Suprapubic skin (tissue), 4 donors: Measurements from ENCODE around the gene POLR2B. TPM values are rescaled to one million over a fixed set of nuclear protein-coding genes. Genes with fewer than 3 reads are reported as not detected.
"Not testable (repeated sequence)": the region's sequence is repeated elsewhere in the genome, so short reads cannot be mapped to it uniquely, and the experiment has no call there.

ENCODE experiments used
- DNase-seq, 2 donors: peaks; one replicate each; pipeline ENCODE4 v3.0.0-alpha.2; 2019; ENCODE audit warnings: low spot score in 2 of 2
- H3K27ac ChIP-seq: fragments of 200-600 bp; sonication (generic); one replicate; pipeline ENCODE4 v1.5.1; 2019
- H3K27me3 ChIP-seq: fragments of 200-600 bp; sonication (generic); one replicate; pipeline ENCODE4 v1.5.1; 2019
- H3K36me3 ChIP-seq: fragments of 200-600 bp; sonication (generic); one replicate; pipeline ENCODE4 v1.5.1; 2019
- H3K4me1 ChIP-seq: fragments of 200-600 bp; sonication (generic); one replicate; pipeline ENCODE4 v1.5.1; 2019
- H3K4me3 ChIP-seq: fragments of 200-600 bp; sonication (generic); one replicate; pipeline ENCODE4 v1.5.1; 2019; ENCODE audit warnings: mild to moderate bottlenecking
- H3K9me3 ChIP-seq: fragments of 200-600 bp; sonication (generic); one replicate; pipeline ENCODE4 v1.5.1; 2019
- EP300 ChIP-seq: sonication (generic); formaldehyde crosslinking; IDR thresholded peaks from one replicate; pipeline ENCODE4 v1.6.1; 2017; ENCODE audit warnings: antibody characterized with exemption
- POLR2A ChIP-seq, 2 donors: fragments of 450-650 bp; IDR thresholded peaks; one replicate each; pipeline ENCODE4 v1.6.1; 2017; ENCODE audit warnings: antibody characterized with exemption in 2 of 2, mild to moderate bottlenecking in 2 of 2, moderate library complexity in 2 of 2
- POLR2AphosphoS5 ChIP-seq, 3 donors: sonication (generic); formaldehyde crosslinking; IDR thresholded peaks; one replicate each; pipeline ENCODE4 v1.6.1; 2017; ENCODE audit warnings: antibody characterized with exemption in 3 of 3
- WGBS: methylation state at CpG from one replicate; pipeline ENCODE4 v1.1.5; 2018; 5-methylcytosine and 5-hydroxymethylcytosine counted together
- total RNA-seq, 4 donors: library from RNA; depleted of rRNA; stranded (reverse); fragments of >200 nt; gene quantifications; one replicate each; pipeline ENCODE4 v1.1.0, GENCODE V29; 2016
- TF ChIP-seq, protein P1 (sequence below), 2 donors: fragments of 200-600 bp in 1 of 2; fragments of 450-650 bp in 1 of 2; sonication (generic) in 1 of 2; IDR thresholded peaks; one replicate each; pipeline ENCODE4 v1.5.1; 2016 to 2019; ENCODE audit warnings: antibody characterized with exemption in 2 of 2, mild to moderate bottlenecking in 1 of 2, moderate library complexity in 1 of 2

Gene POLR2B
- total RNA-seq = 100 to 1,000 TPM in 1 of 4 donors, 10 to 100 TPM in 3; 55.5 to 111 (median 61.5) TPM

DNA sequence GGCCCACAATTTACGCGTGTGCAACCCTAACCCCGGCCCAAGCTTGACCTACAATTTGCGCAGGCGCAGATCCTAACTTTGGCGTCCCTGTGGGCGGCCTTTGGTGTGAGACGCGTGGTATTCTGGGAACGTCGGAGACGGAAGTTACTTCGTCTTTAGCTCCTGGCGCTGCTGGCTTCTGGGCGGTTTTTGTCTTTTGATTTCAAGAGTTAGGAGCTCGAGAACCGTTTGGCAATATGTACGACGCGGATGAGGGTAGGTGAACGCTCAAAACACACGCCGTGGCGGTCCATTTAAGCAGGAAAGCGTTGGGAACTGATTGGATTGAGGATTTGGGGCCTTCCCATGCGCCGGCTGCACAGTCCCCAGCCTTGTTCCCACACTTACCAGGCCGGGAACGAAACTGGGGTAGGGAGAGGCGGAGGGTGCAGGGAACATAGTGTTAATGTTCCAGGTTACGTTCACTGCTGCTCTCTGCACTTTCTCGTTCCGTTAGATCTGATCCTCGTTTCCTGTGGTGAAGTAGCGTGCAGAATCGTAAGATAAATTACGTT, at the start of gene POLR2B:
Gene POLR2B, plus strand, starts transcription at position 147 of the 554 bp plus-strand sequence. Its CDS starts 90 bp downstream, at position 237.
- Histone ChIP-seq H3K36me3 (peaks cover 9% of the 10 kb centered on the region), H3K9me3 (no peaks in the 10 kb centered on the region), H3K27ac (peak within 1 kb of the TSS; percentile 93), H3K4me3 (peak within 1 kb of the TSS; percentile 69), H3K27me3 (no peaks in the 10 kb centered on the region), H3K4me1 (peaks cover 56% of the 10 kb centered on the region)
- DNase-seq = peak; percentile 97 to 98
- WGBS = under 1% methylated on average over 25 of the region's 37 CpGs
- TF ChIP-seq POLR2AphosphoS5 (IDR thresholded peaks at IDR 0.05) (peak in 1 of 3 donors; percentile 85), EP300 (no peak), POLR2A (IDR thresholded peaks at IDR 0.05) (peak; percentile 46 to 54)
- TF ChIP-seq, protein P1, sequence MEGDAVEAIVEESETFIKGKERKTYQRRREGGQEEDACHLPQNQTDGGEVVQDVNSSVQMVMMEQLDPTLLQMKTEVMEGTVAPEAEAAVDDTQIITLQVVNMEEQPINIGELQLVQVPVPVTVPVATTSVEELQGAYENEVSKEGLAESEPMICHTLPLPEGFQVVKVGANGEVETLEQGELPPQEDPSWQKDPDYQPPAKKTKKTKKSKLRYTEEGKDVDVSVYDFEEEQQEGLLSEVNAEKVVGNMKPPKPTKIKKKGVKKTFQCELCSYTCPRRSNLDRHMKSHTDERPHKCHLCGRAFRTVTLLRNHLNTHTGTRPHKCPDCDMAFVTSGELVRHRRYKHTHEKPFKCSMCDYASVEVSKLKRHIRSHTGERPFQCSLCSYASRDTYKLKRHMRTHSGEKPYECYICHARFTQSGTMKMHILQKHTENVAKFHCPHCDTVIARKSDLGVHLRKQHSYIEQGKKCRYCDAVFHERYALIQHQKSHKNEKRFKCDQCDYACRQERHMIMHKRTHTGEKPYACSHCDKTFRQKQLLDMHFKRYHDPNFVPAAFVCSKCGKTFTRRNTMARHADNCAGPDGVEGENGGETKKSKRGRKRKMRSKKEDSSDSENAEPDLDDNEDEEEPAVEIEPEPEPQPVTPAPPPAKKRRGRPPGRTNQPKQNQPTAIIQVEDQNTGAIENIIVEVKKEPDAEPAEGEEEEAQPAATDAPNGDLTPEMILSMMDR (IDR thresholded peaks at IDR 0.05) = no peak

GRCh38 chr4:56930638-56931037, 48.1 kb upstream of the POLR2B start:
- TF ChIP-seq, protein P1 (IDR thresholded peaks at IDR 0.05) = no peak
- no peak for TF ChIP-seq POLR2AphosphoS5 (IDR thresholded peaks at IDR 0.05)
- no peak for TF ChIP-seq POLR2A (IDR thresholded peaks at IDR 0.05)
- no peak for TF ChIP-seq EP300
- 96% methylated on average over 5 of the region's 7 CpGs for WGBS
- Histone ChIP-seq H3K9me3 (no peaks in the 10 kb centered on the region), H3K27ac (no peak overlapping the region), H3K4me3 (no peak overlapping the region), H3K36me3 (peaks cover 37% of the 10 kb centered on the region), H3K27me3 (no peaks in the 10 kb centered on the region), H3K4me1 (peaks cover 3% of the 10 kb centered on the region)
- no peak for DNase-seq

DNA sequence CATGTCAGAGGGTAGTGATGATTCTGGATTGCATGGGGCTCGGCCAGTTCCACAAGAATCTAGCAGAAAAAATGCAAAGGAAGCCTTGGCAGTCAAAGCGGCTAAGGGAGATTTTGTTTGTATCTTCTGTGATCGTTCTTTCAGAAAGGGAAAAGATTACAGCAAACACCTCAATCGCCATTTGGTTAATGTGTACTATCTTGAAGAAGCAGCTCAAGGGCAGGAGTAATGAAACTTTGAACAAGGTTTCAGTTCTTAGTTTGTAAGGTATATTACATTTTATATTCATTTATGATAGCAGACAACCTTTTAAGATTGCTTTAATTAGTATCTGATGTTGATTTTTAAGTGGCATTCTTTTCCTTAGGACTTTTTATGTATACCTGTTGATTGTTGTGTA, 46.8 kb upstream of the POLR2B start:
- no peak for DNase-seq
- Histone ChIP-seq H3K4me3 (no peak overlapping the region), H3K27ac (no peak overlapping the region), H3K36me3 (peaks cover 30% of the 10 kb centered on the region), H3K4me1 (peaks cover 3% of the 10 kb centered on the region), H3K27me3 (no peaks in the 10 kb centered on the region), H3K9me3 (no peaks in the 10 kb centered on the region)
- TF ChIP-seq POLR2AphosphoS5 (IDR thresholded peaks at IDR 0.05) (no peak), POLR2A (IDR thresholded peaks at IDR 0.05) (no peak), EP300 (no peak)
- TF ChIP-seq, protein P1 (IDR thresholded peaks at IDR 0.05) = no peak
- 76% methylated on average over 4 of the region's 4 CpGs for WGBS

- Histone ChIP-seq H3K27ac (no peak overlapping the region), H3K36me3 (peaks cover 19% of the 10 kb centered on the region), H3K9me3 (no peaks in the 10 kb centered on the region), H3K27me3 (no peaks in the 10 kb centered on the region), H3K4me1 (no peaks in the 10 kb centered on the region), H3K4me3 (no peak overlapping the region)
- WGBS = 56% methylated on average over 6 of the region's 6 CpGs
- DNase-seq = no peak
- TF ChIP-seq POLR2A (IDR thresholded peaks at IDR 0.05) (no peak), POLR2AphosphoS5 (IDR thresholded peaks at IDR 0.05) (no peak), EP300 (no peak)
- TF ChIP-seq, protein P1 (IDR thresholded peaks at IDR 0.05) = no peak
Observed at GRCh38 chr4:56937262-56937661, 41.4 kb upstream of the POLR2B start.

- not testable (repeated sequence) for H3K27me3 ChIP-seq, H3K9me3 ChIP-seq, H3K27ac ChIP-seq, H3K4me1 ChIP-seq, H3K4me3 ChIP-seq, DNase-seq
- WGBS = 97% methylated on average over 14 of the region's 14 CpGs
- H3K36me3 ChIP-seq = peaks cover 19% of the 10 kb centered on the region
Observed at GRCh38 chr4:56939826-56940225, 38.9 kb upstream of the POLR2B start.

DNA sequence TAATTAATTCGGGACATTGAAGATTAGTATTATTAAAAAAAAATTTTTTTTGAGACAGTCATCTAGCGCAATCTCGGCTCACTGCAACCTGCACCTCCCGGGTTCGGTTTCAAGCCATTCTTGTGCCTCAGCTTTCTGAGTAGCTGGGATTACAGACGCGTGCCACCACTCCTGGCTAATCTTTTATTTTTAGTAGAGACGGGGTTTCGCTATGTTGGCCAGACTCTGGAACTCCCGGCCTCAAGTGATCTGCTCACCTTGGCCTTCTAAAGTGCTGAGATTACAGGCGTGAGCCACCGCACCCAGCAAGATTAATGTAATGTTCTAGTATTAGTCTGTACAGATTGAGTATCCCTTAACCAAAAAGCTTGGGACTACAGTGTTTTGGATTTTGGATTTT, 38.3 kb upstream of the POLR2B start:
- H3K4me1 ChIP-seq = no peaks in the 10 kb centered on the region
- WGBS = 85% methylated on average over 12 of the region's 12 CpGs
- TF ChIP-seq, protein P1 (IDR thresholded peaks at IDR 0.05) = no peak
- TF ChIP-seq POLR2AphosphoS5 (IDR thresholded peaks at IDR 0.05) = no peak
- no peak for TF ChIP-seq EP300
- no peak for TF ChIP-seq POLR2A (IDR thresholded peaks at IDR 0.05)
- H3K4me3 ChIP-seq = no peak overlapping the region
- no peaks in the 10 kb centered on the region for H3K9me3 ChIP-seq
- H3K27me3 ChIP-seq = no peaks in the 10 kb centered on the region
- no peak overlapping the region for H3K27ac ChIP-seq
- H3K36me3 ChIP-seq = peaks cover 19% of the 10 kb centered on the region
- no peak for DNase-seq
